ENCODE results near the gene CCBE1. TPM values are rescaled to one million over a fixed set of nuclear protein-coding genes. Genes with fewer than 3 reads are reported as not detected.

Gene CCBE1
- total RNA-seq, 1 donor from 2014 or later: under 0.01 TPM

GRCh38 chr18:59500765-59501164 is 196.5 kb downstream of the CCBE1 start:
- DNase-seq (ENCODE audit: low read depth in 2 of 2): peak in 1 of 2 donors; percentile 36

GRCh38 chr18:59498506-59499086 is 198.6 kb downstream of the CCBE1 start:
- no peak for DNase-seq (ENCODE audit: low read depth in 2 of 2)

GRCh38 chr18:59492756-59493421 is 204.3 kb downstream of the CCBE1 start:
- DNase-seq (ENCODE audit: low read depth in 2 of 2): no peak

- no peak for DNase-seq (ENCODE audit: low read depth in 2 of 2)
These were observed 208.3 kb downstream of the CCBE1 start for GRCh38 chr18:59488899-59489298.

GRCh38 chr18:59485382-59485781 is 211.8 kb downstream of the CCBE1 start:
- DNase-seq (ENCODE audit: low read depth in 2 of 2): no peak

GRCh38 chr18:59484561-59485328 is 212.5 kb downstream of the CCBE1 start:
- DNase-seq (ENCODE audit: low read depth in 2 of 2): peak in 1 of 2 donors; percentile 36

GRCh38 chr18:59484131-59484530 is 213.1 kb downstream of the CCBE1 start:
- no peak for DNase-seq (ENCODE audit: low read depth in 2 of 2)

- no peak for DNase-seq (ENCODE audit: low read depth in 2 of 2)
These were observed 215.8 kb downstream of the CCBE1 start for GRCh38 chr18:59481436-59481835.

GRCh38 chr18:59479776-59480175 is 217.4 kb downstream of the CCBE1 start:
- DNase-seq (ENCODE audit: low read depth in 2 of 2): no peak

- DNase-seq (ENCODE audit: low read depth in 2 of 2): no peak
These were observed 218.6 kb downstream of the CCBE1 start for GRCh38 chr18:59478591-59478990.

- DNase-seq (ENCODE audit: low read depth in 2 of 2): no peak
These were observed 219.4 kb downstream of the CCBE1 start for GRCh38 chr18:59477849-59478248.

- DNase-seq (ENCODE audit: low read depth in 2 of 2): peak in 1 of 2 donors; percentile 67
These were observed 226.6 kb downstream of the CCBE1 start for GRCh38 chr18:59470561-59471121.

GRCh38 chr18:59469463-59470180 is 227.6 kb downstream of the CCBE1 start:
- DNase-seq (ENCODE audit: low read depth in 2 of 2): no peak

- no peak for DNase-seq (ENCODE audit: low read depth in 2 of 2)
These were observed 228.4 kb downstream of the CCBE1 start for GRCh38 chr18:59468821-59469220.

- peak in 1 of 2 donors; percentile 11 for DNase-seq (ENCODE audit: low read depth in 2 of 2)
These were observed 229.7 kb downstream of the CCBE1 start for GRCh38 chr18:59467497-59467896.

- no peak for DNase-seq (ENCODE audit: low read depth in 2 of 2)
These were observed 230.2 kb downstream of the CCBE1 start for GRCh38 chr18:59466980-59467379.

- DNase-seq (ENCODE audit: low read depth in 2 of 2): no peak
These were observed 232.7 kb downstream of the CCBE1 start for GRCh38 chr18:59464486-59464885.

- DNase-seq (ENCODE audit: low read depth in 2 of 2): no peak
These were observed 236.1 kb downstream of the CCBE1 start for GRCh38 chr18:59461171-59461570.

- DNase-seq (ENCODE audit: low read depth in 2 of 2): peak in 1 of 2 donors; percentile 17
These were observed 237.2 kb downstream of the CCBE1 start for GRCh38 chr18:59460072-59460420.

- DNase-seq (ENCODE audit: low read depth in 2 of 2): peak; percentile 62 to 67
These were observed 237.7 kb downstream of the CCBE1 start for GRCh38 chr18:59459369-59460071.

GRCh38 chr18:59458575-59458974 is 238.6 kb downstream of the CCBE1 start:
- no peak for DNase-seq (ENCODE audit: low read depth in 2 of 2)

Measured in lung microvascular endothelial cell (primary cell).